ENCODE results near the gene PALLD. TPM values are rescaled to one million over a fixed set of nuclear protein-coding genes. Genes with fewer than 3 reads are reported as not detected.

PALLD gene
- polyA plus RNA-seq, 1 donor from 2014 or later, result 20.5 TPM

GRCh38 chr4:168689791-168690190, 192.9 kb downstream of the PALLD start:
- Histone ChIP-seq H3K9ac (ENCODE audit: low read length) (no peak overlapping the region), H4K20me1 (ENCODE audit: insufficient read depth) (no peaks in the 10 kb centered on the region), H3K27ac (ENCODE audit: low read length) (no peak overlapping the region), H3K79me2 (replicated peaks; ENCODE audit: insufficient read depth, low read length) (no peaks in the 10 kb centered on the region), H3K4me2 (ENCODE audit: low read length) (no peak overlapping the region), H2AFZ (ENCODE audit: low read depth, low read length) (no peak overlapping the region), H3K4me3 (ENCODE audit: low read length) (no peak overlapping the region), H3K27me3 (ENCODE audit: insufficient read depth, low read depth, low read length) (no peaks in the 10 kb centered on the region), H3K9me3 (ENCODE audit: low read length) (no peaks in the 10 kb centered on the region), H3F3A (ENCODE audit: insufficient read depth, low read length, poor library complexity, severe bottlenecking) (no peaks in the 10 kb centered on the region), H3K9me2 (ENCODE audit: insufficient read depth, low read length) (no peaks in the 10 kb centered on the region), H3K36me3 (ENCODE audit: insufficient read depth, low read length) (no peaks in the 10 kb centered on the region)
- no peak for TF ChIP-seq EZH2 (IDR thresholded peaks at IDR 0.05; ENCODE audit: borderline replicate concordance, insufficient read depth, low read length, poor library complexity, severe bottlenecking)
- no peak for TF ChIP-seq CTCF (IDR thresholded peaks at IDR 0.05; ENCODE audit: poor library complexity, severe bottlenecking)
- TF ChIP-seq REST (IDR thresholded peaks at IDR 0.05; ENCODE audit: borderline replicate concordance), result no peak
- TF ChIP-seq POLR2AphosphoS5 (IDR thresholded peaks at IDR 0.05), result no peak
- TF ChIP-seq EP300 (conservative IDR thresholded peaks at IDR 0.05; ENCODE audit: poor library complexity, severe bottlenecking), result no peak
- TF ChIP-seq RAD21 (conservative IDR thresholded peaks at IDR 0.05), result no peak
- no peak for TF ChIP-seq SMC3 (conservative IDR thresholded peaks at IDR 0.05; ENCODE audit: poor library complexity)
- no peak for TF ChIP-seq MXI1 (conservative IDR thresholded peaks at IDR 0.05; ENCODE audit: poor library complexity, severe bottlenecking)
- TF ChIP-seq TAF1 (IDR thresholded peaks at IDR 0.05; ENCODE audit: low read depth), result no peak

- H2AFZ ChIP-seq (ENCODE audit: low read depth, low read length), result no peak overlapping the region
- no peak for TF ChIP-seq TAF1 (IDR thresholded peaks at IDR 0.05; ENCODE audit: low read depth)
- H3F3A ChIP-seq (ENCODE audit: insufficient read depth, low read length, poor library complexity, severe bottlenecking), result no peaks in the 10 kb centered on the region
Observed at GRCh38 chr4:168690199-168690598, 193.3 kb downstream of the PALLD start.

More at GRCh38 chr4:168690199-168690598, 193.3 kb downstream of the PALLD start:
- no peaks in the 10 kb centered on the region for H3K9me3 ChIP-seq (ENCODE audit: low read length)
- no peak overlapping the region for H3K4me2 ChIP-seq (ENCODE audit: low read length)
- H3K9me2 ChIP-seq (ENCODE audit: insufficient read depth, low read length), result no peaks in the 10 kb centered on the region
- no peaks in the 10 kb centered on the region for H4K20me1 ChIP-seq (ENCODE audit: insufficient read depth)
- H3K27me3 ChIP-seq (ENCODE audit: insufficient read depth, low read depth, low read length), result no peaks in the 10 kb centered on the region
- no peak overlapping the region for H3K27ac ChIP-seq (ENCODE audit: low read length)
- H3K4me3 ChIP-seq (ENCODE audit: low read length), result no peak overlapping the region
- H3K79me2 ChIP-seq (replicated peaks; ENCODE audit: insufficient read depth, low read length), result no peaks in the 10 kb centered on the region
- H3K9ac ChIP-seq (ENCODE audit: low read length), result no peak overlapping the region
- no peaks in the 10 kb centered on the region for H3K36me3 ChIP-seq (ENCODE audit: insufficient read depth, low read length)
